GM18505 (cell line): ENCODE data around the gene CDC42EP3.

Experiments
- ATAC-seq: cut with Tn5 transposase; IDR thresholded peaks from one replicate; pipeline ENCODE4 v1.9.1; 2021; ENCODE audit not compliant: unreplicated experiment
- POLR2A ChIP-seq: IDR thresholded peaks from 4 replicates; pipeline ENCODE4 v1.6.1; 2011; ENCODE audit warnings: borderline replicate concordance; ENCODE audit not compliant: insufficient read depth, insufficient read length; ENCODE audit errors: extremely low read depth

The CDC42EP3 gene

DNA sequence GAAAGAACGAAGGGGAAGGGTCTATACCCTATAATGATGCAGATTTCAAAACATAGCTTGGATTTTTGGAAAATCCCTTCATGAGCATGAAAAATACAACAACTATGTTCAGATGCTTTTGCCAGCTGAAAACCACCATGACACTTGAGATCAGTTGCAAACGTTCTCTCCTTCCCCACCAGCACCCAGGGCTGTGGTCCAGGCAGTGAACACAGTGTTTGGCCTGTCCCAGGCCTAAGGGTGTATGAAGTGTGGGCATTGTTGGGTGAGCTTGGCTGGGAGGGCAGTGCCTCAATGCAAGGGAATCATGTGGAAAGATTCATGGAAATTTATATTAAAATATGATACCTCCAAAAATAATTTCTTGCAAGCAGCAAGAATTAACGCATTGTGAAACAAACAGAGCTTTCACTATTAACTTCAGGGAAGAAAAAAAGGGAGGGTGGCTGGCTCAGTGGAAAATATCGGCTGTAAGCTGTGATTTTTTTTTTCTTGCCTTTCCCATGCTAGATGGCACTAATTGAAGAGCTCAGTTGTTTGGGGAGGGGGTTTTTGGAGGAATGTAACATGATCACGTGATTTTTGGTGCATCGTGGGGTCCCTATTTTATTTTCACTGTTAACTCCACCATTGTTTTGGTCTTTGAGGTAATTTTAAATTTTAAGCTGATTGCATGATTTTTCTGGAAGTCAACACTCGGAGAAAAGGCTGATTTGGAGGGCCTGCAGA lies 52.0 kb downstream of the CDC42EP3 start:
- no peak for ATAC-seq
- no peak for TF ChIP-seq POLR2A

DNA sequence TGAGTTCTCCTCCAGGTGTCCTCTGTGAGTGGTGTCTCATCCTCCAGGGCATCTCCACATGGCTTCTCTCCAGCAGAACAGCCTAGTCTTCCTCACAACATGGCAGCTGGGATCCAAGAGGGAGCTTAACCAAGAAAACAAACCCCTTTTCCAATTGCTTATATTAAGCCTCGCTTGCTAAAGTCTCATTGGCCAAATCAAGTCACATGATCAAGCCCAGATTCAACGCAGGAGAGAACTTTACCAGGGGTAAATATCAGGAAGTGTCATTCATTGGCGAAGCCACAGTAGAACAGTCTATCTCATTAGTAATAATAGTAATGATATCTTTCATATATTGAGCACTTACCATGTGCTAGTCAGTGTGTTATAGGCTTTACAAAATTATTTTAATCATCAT lies 53.1 kb downstream of the CDC42EP3 start:
- no peak for TF ChIP-seq POLR2A
- ATAC-seq: no peak

DNA sequence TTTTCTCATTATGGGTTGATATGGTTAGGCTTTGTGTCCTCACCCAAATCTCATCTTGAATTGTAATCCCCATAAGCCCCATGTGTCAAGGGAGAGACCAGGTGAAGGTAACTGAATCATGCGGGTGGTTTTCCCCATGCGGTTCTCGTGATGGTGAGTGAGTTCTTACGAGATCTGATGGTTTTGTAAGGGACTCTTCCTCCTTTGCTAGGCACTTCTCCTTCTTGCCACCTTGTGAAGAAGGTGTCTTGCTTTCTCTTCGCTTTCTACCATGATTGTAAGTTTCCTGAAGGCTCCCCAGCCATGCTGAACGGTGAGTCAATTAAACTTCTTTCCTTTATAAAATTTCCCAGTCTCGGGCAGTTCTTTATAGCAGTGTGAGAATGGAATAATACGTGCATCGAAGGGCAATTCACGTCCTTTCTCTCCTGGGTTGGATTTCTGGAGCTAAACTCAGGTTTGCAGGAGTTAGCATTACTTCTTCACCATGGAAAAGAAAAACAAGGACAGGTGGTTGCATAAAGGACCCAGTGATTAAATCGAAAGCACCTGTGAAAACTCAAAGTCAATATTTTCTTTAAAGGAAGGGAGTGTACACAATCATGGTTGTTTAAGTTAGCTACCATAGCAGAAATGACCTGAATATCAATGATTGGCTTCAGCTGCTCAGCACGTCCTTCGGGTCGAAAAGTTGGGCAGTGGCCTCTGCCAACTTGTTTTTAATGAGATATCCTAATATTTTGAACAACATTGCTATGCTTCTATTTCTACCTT lies 54.1 kb downstream of the CDC42EP3 start:
- no peak for ATAC-seq
- TF ChIP-seq POLR2A: no peak

DNA sequence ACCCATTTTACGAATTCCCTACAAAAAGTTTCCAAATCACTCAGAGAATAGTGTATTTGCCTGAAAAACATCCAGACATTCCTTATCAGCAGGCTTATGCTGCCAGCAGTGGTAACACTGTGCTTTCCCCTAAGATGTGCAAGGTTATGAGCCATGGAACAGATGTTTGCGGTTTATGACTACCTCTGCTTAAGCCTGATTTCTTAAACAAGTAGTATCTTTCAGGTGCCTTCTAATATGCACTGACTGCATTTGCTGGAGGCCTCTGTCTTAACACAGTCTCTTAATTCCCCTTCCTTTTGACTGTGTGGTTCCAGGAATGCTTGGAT lies 54.8 kb downstream of the CDC42EP3 start:
- TF ChIP-seq POLR2A: no peak
- no peak for ATAC-seq

DNA sequence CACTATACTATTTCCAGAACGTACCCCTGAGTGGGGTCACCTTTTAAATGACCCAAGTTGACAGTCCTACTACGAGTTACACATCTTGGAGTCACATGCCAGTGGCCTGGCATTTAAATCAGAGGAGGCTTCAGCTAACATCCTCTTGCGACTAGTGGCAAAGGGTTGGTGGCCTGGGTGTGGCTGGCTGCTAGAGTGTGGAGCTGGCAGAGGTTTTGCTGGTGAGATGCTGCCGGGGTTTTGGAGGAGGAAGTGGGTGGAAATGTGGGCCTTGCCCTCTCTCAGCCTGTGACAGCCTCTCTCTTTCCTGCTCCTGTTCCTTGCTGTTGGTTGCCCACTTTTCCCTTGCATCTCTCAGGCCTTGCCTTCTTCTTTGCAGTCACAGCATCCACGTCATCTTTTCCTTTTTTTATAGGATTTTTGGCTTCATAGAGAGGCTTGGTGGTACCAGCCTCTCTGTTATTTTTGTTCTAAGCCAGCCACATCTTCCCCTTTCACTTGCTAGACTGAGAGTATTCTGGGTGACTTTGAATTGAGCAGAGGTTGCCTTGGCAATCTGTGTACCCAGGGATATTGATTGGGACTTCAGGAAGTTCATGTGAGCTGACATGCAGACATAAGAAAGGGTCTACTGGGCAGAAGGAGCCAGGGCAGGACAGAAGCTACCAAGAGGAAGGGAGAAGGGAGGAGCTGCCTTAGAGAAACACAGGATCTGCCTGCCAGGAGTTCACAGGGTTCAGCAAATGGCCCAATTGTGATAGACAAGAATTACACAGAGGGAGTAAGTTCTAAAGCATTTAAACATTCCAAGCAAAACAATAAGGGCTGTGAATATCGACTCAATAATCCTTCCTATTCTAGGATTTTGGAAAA lies 55.4 kb downstream of the CDC42EP3 start:
- no peak for ATAC-seq

DNA sequence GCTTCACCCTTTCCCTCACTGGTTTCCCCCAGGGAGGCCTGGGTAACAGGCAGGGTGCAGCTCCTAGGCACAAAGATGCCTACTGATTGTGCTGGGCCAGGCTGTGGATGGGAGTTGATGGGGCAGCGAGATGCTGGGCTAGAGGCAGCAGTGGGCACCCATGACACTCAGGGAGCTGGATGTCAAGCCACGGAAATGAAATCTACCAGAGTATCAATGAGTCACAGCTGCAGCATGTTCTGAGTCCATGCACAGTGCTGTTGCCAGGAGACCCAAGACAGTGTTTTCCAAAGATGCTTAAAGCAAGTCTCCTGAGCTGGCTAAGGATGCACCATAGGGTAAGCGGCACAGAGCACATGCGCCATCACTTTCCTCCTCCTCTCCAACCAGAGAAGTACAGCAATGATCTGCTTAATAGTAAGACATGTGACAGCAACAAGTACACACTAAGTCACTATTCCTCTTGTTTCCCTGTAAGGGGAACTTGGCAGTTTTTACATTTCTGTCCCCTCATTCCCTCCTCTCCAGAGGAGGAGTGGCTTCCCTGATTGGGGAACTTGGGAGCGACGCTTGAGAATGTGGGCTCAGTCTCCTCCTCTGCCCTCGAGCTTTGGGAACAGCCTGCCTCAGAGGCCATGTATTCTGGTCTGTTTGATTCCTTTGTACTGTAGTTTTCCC lies 57.2 kb downstream of the CDC42EP3 start:
- ATAC-seq: no peak
- no peak for TF ChIP-seq POLR2A

More for the DNA sequence above, 55.4 kb downstream of the CDC42EP3 start:
- TF ChIP-seq POLR2A: no peak

DNA sequence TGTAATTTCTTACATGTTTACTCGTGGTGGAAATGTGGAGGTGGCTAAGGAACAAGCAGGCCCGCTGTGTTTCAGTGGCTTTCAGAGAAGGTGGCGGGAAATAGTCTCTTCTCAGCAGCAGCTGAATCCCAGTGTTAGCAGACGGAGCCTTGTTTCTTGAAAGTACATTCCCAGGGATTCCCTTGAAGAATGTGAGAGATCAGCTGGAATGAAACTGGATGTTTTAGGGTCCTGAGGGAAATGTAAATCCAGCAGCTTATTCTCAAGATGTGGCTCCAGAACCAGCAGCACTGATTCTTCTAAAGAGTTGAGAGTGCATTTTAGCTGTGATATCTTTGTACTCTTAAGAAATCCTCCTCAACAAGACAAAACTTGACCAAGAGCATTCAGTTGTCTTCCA lies 59.1 kb downstream of the CDC42EP3 start:
- TF ChIP-seq POLR2A: no peak
- ATAC-seq: no peak

DNA sequence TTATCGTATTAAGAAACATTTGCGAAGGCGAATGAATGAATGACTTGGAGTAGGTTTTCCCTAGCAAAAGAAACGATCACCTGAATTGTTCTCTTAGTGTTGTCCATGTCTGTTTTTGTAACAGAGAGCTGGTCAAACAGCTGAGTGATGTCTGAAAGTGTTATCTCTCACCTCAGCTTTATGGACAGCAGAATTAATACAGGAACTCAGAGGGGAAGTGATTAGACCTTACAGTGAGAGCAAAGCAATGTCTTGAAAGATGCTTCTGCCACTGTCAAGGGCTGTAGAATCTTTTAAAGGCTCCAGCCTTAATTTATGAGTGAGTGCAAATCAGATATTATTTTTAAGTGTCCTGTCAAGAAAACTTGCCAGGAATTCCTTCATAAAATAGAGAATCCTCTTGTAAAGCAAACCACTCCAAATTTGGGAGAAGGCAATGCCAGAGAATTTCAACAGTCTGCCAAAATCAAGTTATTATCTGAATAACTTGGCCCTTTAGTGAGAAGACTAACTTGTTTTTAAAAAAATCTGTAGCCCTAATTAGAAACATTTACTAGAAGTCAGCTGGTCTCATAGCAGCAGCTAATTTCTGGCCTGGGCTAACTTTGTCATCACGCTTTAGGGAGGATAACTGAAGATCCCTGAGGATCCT lies 60.7 kb downstream of the CDC42EP3 start:
- no peak for ATAC-seq
- no peak for TF ChIP-seq POLR2A

DNA sequence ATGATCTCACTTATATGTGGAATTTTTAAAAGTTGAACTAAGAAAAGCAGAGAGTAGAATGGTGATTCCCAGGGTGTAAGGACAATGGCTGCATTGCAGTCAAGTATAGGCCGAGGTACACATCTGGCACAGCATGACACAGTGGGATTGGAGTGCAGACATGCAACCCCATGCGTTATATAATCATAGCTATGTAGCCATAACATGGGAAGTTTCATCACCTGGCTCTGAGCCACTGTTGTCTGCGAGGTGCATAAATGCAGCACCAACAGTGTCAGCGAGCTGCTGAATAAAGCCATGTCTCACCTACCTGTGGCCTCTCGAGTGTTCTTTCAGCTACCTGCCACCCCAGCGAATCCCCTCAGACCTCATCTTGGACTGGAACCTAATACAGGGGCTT lies 61.7 kb downstream of the CDC42EP3 start:
- ATAC-seq: no peak
- no peak for TF ChIP-seq POLR2A

DNA sequence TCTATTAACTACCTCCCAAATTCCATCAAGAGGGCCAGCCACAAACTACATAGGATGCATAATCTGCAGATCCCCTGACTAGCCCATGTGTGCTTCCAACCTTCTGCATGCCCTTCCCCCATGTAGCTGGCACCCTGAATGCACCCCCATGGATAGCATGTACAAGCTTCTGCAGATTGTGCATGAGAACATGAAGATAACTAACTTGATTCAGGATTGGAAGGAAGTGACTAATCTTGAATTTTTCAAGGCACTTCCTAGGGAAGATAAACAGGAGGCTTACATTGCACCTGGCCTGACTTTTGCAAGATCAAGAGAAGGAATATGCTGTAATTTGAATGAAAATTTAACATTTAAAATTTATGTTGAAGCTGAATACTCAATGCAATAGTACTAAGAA lies 66.7 kb downstream of the CDC42EP3 start:
- ATAC-seq: no peak

DNA sequence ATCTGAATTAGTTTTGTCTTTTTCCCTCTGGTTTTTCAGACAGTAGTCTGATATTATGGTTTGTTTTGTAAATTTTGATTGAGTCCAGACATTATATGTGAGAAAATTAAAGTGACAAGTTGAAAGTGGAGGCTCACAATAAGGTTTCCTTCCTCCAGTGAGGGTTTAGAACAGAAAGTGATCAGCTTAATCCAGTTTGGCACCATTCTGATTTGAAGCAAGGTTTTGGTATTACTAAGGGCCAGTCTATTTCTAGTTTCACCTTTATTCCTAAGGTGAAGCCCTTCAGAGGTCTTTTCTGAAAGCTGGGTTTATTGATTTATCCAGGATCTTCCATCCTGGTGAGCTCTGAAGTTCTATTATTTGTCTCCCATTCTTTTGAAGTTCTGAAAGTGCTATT lies 68.7 kb downstream of the CDC42EP3 start:
- ATAC-seq: no peak
- no peak for TF ChIP-seq POLR2A

More for the DNA sequence above, 66.7 kb downstream of the CDC42EP3 start:
- TF ChIP-seq POLR2A: no peak

DNA sequence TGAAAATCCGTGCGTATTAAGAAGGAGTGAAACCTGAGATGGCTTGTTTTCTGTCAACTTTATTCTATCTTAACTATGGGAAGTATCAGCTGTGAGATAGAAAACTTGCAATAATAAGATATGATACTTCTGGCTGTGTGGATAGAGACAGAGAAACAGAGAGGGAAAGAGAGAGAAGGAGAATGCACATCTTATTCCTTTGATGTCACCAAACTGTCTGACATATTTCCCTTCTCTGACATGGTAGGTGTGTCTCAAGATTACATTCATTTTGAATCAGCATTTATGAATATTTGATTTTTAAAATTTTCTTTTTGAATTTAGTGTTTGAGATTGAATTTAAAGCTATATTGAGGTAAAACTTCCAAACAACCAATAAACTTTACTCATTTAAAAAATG lies 69.4 kb downstream of the CDC42EP3 start:
- TF ChIP-seq POLR2A: no peak
- no peak for ATAC-seq
